GM12891 (cell line): ENCODE results near the gene MRPS16.

Experiments
- DNase-seq: peaks from one replicate; pipeline ENCODE4 v3.0.0; 2011; ENCODE audit warnings: low spot score; ENCODE audit not compliant: insufficient read length
- FAIRE-seq: peaks from 2 replicates; lab custom pipeline; 2011; peaks lifted over from hg19 to GRCh38; lab: Jason Lieb, UNC
- PAX5 ChIP-seq: IDR thresholded peaks from 2 replicates; pipeline ENCODE4 v1.6.1; 2011; ENCODE audit warnings: low read length, moderate library complexity, mild to moderate bottlenecking; ENCODE audit not compliant: insufficient read depth, severe bottlenecking
- POLR2A ChIP-seq: IDR thresholded peaks from 2 replicates; pipeline ENCODE4 v1.6.1; 2011; ENCODE audit warnings: low read depth, low read length, control low read depth
- POLR2AphosphoS5 ChIP-seq: IDR thresholded peaks from 2 replicates; pipeline ENCODE4 v1.6.1; 2011; ENCODE audit warnings: low read depth, low read length, control low read depth
- POU2F2 ChIP-seq: IDR thresholded peaks from 2 replicates; pipeline ENCODE4 v1.6.1; 2011; ENCODE audit warnings: low read depth, mild to moderate bottlenecking, control low read depth, low read length, moderate library complexity
- SPI1 ChIP-seq: IDR thresholded peaks from 2 replicates; pipeline ENCODE4 v1.6.1; 2011; ENCODE audit warnings: low read depth, low read length, control low read depth
- TAF1 ChIP-seq: IDR thresholded peaks from 2 replicates; pipeline ENCODE4 v1.6.1; 2011; ENCODE audit warnings: low read depth, low read length, control low read depth

Gene MRPS16

DNA sequence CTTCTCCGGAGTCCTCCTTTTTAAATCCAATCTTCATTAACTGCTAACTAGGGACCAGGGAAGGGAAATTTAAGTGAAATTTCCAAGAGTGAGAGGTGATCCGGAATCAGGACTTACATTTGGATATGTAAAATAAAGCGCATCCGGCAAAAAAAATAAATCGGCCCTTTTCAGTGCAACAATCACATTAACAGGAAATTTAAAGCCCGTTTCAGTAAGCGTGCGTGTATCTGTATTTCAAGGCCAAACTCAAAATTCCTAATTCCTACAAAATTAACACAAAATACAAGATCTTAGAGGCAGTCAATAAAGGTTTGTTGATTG is 6.2 kb downstream of the MRPS16 start:
- FAIRE-seq (no peak), DNase-seq (no peak)
- no peak for TF ChIP-seq SPI1

DNA sequence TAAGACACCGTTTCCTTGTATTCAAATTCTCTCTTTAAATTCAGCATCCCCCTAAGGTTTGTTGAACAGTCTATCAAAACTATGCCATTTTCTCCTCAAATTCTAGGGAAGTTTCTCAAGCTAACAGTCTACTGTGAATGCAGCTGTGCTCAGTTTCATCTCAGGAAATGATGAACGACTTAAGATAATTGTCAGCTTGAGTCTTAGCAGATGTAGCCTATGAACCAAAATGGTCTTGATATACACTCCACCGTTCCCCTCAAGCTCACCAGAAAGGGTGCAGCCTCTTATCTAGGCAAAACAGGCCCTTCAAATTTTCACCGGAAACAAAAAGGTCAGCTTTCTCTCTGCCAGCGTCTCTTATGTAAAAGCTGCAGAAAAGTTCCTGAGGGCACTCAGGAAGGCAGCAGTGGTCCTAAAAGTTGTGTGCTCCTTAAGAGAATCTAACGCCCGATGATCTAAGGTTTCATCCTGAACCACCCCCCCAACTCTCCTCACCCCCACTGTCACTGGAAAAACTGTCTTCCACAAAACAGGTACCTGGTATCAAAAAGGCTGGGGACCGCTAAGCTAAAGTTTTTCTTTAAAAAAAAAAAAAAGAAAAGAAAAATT is 7.5 kb downstream of the MRPS16 start:
- DNase-seq (no peak), FAIRE-seq (no peak)

DNA sequence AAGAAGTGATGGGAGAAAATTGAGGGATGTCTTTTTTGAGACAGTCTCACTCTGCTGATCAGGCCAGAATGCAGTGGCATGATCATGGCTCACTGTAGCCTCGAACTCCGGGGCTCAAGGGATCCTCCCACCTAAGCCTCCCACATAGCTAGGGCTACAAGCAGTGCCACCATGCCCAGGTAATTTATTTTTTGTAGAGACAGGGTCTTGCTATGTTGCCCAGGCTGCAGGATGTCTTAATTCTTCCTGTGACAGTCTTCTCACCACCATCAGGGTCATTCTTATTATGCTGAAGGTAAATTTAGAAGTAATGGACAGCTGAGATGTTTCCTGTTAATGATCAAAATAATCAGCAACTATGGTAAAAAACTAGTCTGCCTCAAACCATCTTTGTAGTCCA is 12.5 kb downstream of the MRPS16 start:
- no peak for DNase-seq
- no peak for FAIRE-seq
- TF ChIP-seq POLR2AphosphoS5 (no peak), SPI1 (no peak), POU2F2 (no peak), PAX5 (no peak), TAF1 (no peak), POLR2A (no peak; the same call in 1 of the 2 replicates)

More for the DNA sequence above, 7.5 kb downstream of the MRPS16 start:
- TF ChIP-seq POLR2AphosphoS5 (no peak), TAF1 (no peak), SPI1 (no peak), PAX5 (no peak), POU2F2 (no peak), POLR2A (no peak)

DNA sequence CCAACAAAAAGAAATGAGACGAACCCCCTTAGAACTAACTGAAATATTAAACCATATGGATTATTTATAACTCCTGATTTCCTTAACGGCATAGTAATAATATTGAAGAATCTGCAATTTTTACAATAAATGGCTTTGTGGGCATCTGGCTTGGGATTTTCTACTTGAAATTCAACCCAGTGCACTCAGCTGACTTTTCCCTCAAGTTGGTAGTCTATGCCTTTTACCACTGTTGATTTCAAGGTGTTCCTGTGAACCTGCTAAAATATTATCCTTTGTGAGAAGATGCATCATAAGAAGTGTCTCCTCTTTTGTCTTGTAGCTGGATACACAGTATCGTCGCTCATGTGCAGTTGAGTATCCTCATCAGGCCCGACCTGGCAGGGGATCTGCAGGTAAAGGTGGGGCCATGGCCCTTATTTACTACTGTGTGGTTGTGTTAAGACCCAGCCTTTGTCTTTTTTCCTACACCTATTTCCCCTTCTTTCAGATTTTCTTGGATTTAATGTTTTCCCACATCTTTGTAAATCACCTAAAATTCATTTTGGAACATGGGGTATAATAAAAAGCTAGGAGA is 13.4 kb downstream of the MRPS16 start:
- no peak for DNase-seq
- TF ChIP-seq POLR2A (no peak), SPI1 (no peak), POLR2AphosphoS5 (0 out of 2 replicates have a peak, but pooled peaks have one; percentile 30), PAX5 (no peak), TAF1 (no peak), POU2F2 (no peak)
- no peak for FAIRE-seq

DNA sequence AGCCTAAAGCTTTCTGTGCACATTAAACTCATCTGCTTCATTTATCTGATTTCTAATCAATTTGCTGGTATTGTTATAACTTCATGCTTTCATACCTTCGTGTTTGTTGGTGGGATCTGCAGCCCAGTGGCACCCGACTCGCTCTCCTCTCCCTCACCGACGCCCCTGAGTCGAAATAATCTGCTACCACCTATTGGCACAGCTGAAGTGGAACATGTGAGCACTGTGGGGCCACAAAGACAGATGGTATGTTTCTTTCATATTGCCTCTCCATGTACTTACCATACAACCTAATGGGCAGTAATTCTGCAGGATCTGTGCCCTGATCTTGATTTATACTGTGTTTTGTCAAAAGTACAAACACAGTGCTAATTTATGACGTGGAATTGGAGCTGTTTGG is 17.7 kb downstream of the MRPS16 start:
- no peak for TF ChIP-seq POU2F2
- no peak for TF ChIP-seq PAX5
- no peak for TF ChIP-seq POLR2AphosphoS5
- TF ChIP-seq POLR2A: no peak
- no peak for TF ChIP-seq SPI1
- TF ChIP-seq TAF1: no peak
- DNase-seq (no peak), FAIRE-seq (no peak)

DNA sequence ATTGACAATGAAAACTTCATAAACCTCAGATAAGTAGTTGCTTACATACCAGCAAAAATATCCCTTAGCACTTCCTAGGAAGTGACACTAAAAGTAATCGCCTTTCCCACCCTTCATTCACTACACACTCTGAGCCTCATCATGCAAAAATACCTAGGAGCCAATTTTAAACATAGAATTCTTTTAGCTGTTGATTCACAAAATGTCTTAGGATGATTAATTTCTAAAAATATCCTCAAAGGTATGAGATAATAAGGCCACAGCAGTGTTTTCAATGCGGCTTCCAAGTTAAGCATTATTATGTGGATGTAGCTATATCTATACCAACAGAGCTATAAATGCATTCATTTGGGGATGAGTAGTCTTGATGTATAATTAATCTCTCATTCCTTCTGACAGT is 18.6 kb downstream of the MRPS16 start:
- no peak for FAIRE-seq
- TF ChIP-seq POLR2A (no peak), TAF1 (no peak), POLR2AphosphoS5 (no peak), PAX5 (no peak), POU2F2 (no peak)
- no peak for DNase-seq

DNA sequence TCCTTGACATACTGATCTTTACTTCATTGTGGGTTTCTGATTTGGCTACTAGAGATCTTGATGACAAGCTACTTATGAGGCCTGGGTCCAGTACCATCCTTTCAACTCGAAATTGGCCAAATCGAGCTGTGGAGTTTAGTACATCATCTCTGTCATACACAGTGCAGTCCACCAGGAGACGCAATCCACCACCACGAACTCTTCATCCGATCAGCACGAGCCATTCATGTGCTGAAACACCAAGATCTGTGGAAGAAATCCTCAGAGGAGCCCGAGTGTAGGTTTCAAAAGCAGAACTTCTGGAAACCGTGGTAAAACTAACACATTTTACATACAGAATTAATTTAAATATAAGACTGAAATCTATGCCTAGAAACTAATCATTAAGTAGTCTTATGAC is 19.6 kb downstream of the MRPS16 start:
- FAIRE-seq (no peak), DNase-seq (no peak)
- TF ChIP-seq SPI1 (no peak), POU2F2 (no peak), POLR2A (no peak)

DNA sequence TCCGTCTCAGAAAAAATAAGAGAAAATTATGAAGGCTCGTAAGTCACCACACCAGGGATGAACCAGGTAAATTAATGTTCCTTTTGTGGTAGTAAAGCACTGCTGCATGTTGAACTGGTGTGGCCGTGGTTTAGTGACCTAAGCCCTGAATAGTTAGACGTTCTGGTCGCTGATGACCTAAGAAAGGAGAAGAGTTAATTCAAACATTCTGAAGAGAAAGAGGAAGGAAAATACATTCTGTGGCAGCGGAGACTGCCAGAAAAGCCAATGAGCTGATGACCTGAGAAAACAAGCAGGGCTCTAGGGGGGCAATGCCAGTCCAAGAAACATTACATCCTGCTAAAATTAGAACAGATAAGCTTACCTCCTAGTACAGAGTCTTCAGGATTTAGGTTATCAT is 22.9 kb downstream of the MRPS16 start:
- no peak for TF ChIP-seq POLR2A
- TF ChIP-seq POLR2AphosphoS5: no peak
- no peak for TF ChIP-seq POU2F2
- no peak for TF ChIP-seq PAX5
- DNase-seq (no peak), FAIRE-seq (no peak)

DNA sequence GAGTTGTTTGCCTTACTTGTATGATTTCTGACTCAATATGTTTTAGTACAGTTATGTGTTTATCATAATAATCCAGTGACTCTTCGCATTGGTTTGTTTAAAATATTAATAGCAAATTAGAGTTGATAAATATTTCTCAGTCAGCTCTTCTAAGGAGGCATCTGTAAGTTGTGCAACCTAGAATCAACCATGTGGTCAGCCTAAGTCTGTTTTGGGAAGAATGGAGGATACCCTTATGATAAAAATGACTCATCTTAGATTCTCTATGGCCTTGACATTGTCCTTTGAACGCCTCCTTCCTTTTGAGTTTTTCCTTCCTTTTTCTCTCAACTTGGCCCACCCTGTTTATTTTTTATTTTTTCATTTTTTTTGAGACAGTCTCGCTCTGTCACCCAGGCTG is 24.2 kb downstream of the MRPS16 start:
- FAIRE-seq (no peak), DNase-seq (no peak)
- TF ChIP-seq POLR2AphosphoS5 (no peak), POLR2A (no peak), TAF1 (no peak), POU2F2 (no peak), SPI1 (no peak), PAX5 (no peak)

DNA sequence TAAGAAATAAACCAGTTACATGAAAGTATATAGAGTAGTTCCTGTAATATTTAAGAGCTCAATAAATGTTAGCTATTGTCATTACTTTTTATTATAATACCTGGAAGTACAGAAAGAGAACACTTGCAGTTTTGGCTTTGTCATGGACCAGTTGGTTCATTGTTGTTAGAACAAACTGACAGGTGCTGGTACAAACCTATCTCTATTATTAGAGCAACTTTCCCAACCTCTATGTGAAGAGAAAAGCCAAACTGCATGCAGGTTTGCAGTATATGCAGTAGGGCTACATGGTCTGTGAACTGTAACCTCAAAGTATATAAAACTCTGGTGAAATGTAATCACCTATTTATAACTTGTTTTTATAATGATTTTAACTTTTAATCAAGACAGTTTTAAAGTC is 25.8 kb downstream of the MRPS16 start:
- FAIRE-seq: no peak
- TF ChIP-seq PAX5: no peak
- no peak for TF ChIP-seq POLR2A
- no peak for TF ChIP-seq TAF1
- TF ChIP-seq POU2F2: no peak
- no peak for TF ChIP-seq POLR2AphosphoS5
- TF ChIP-seq SPI1: no peak
- DNase-seq: no peak
